A673 (cell line): ENCODE data around the gene PLEKHA6. TPM values are rescaled to one million over a fixed set of nuclear protein-coding genes. Genes with fewer than 3 reads are reported as not detected.

ENCODE experiments used
- BruUV-seq: library from RNA; stranded (reverse); fragments of 400-500 nt; replicated peaks from 2 replicates; lab custom pipeline; 2021; lab: Mats Ljungman, UMichigan
- CTCF ChIA-PET: fragments of 300-600 bp; sonication (Branson Sonifier 250); formaldehyde crosslinking; loops from one replicate; lab custom pipeline; 2022; ENCODE audit warnings: antibody characterized with exemption; lab: Charles Lee
- POLR2A ChIA-PET: fragments of 300-600 bp; sonication (Branson Sonifier 250); formaldehyde crosslinking; loops from one replicate; lab custom pipeline; 2022; ENCODE audit warnings: antibody characterized with exemption; ENCODE audit not compliant: low non-redundant PET; lab: Charles Lee
- DNase-seq: peaks from one replicate; pipeline ENCODE4 v3.0.0-alpha.2; 2015; ENCODE audit warnings: low spot score
- H3K27ac ChIP-seq: fragments of 200-600 bp; sonication (generic); 2 replicates; pipeline ENCODE4 v1.5.1; 2016; ENCODE audit warnings: mixed run types, low read depth, mild to moderate bottlenecking, mixed read lengths, antibody characterized with exemption, low read length; ENCODE audit not compliant: poor library complexity, severe bottlenecking
- H3K27me3 ChIP-seq: fragments of 200-600 bp; sonication (generic); replicated peaks from 2 replicates; pipeline ENCODE4 v1.6.1; 2017; ENCODE audit warnings: mixed run types, low read depth, mild to moderate bottlenecking, mixed read lengths, antibody characterized with exemption, low read length; ENCODE audit not compliant: insufficient read depth, poor library complexity
- H3K36me3 ChIP-seq: fragments of 200-600 bp; sonication (generic); 2 replicates; pipeline ENCODE4 v1.6.1; 2016; ENCODE audit warnings: mixed run types, mild to moderate bottlenecking, mixed read lengths, antibody characterized with exemption, low read length; ENCODE audit not compliant: insufficient read depth, poor library complexity, severe bottlenecking
- H3K4me1 ChIP-seq: fragments of 200-600 bp; sonication (generic); 2 replicates; pipeline ENCODE4 v1.6.1; 2017; ENCODE audit warnings: mixed run types, mild to moderate bottlenecking, mixed read lengths, antibody characterized with exemption, low read length; ENCODE audit not compliant: insufficient read depth, poor library complexity, severe bottlenecking
- H3K4me3 ChIP-seq: fragments of 200-600 bp; sonication (generic); 2 replicates; pipeline ENCODE4 v1.5.1; 2016; ENCODE audit warnings: low read depth, mixed run types, mild to moderate bottlenecking, mixed read lengths, low read length; ENCODE audit not compliant: poor library complexity, severe bottlenecking
- H3K9me3 ChIP-seq: fragments of 200-600 bp; sonication (generic); 2 replicates; pipeline ENCODE4 v1.6.1; 2016; ENCODE audit warnings: mixed run types, low read depth, mild to moderate bottlenecking, mixed read lengths, antibody characterized with exemption, low read length; ENCODE audit not compliant: poor library complexity, severe bottlenecking
- EZH2 ChIP-seq: fragments of 200-600 bp; sonication (generic); IDR thresholded peaks from 2 replicates; pipeline ENCODE4 v1.6.1; 2017; ENCODE audit warnings: borderline replicate concordance, low read depth, mild to moderate bottlenecking, mixed read lengths, antibody characterized with exemption, low read length; ENCODE audit not compliant: poor library complexity, severe bottlenecking
- intact Hi-C: fragments of 100-400 bp; cut with micrococcal nuclease; formaldehyde crosslinking; loops from one replicate; pipeline ENCODE4 v1.10.0; 2022; ENCODE audit not compliant: unreplicated experiment
- total RNA-seq: library from RNA; stranded (reverse); gene quantifications from 2 replicates; pipeline ENCODE4 v1.2.3, GENCODE V29; 2021
- TF ChIP-seq, protein P1 (sequence below): fragments of 300-800, 200-600 bp; sonication (generic); conservative IDR thresholded peaks from 2 replicates; pipeline ENCODE4 v1.5.1; 2017; ENCODE audit warnings: low read depth, mild to moderate bottlenecking, antibody characterized with exemption, low read length, moderate library complexity, mixed read lengths

PLEKHA6 gene
- total RNA-seq, 1 experiment from 2014 or later = 0.58 TPM

DNA sequence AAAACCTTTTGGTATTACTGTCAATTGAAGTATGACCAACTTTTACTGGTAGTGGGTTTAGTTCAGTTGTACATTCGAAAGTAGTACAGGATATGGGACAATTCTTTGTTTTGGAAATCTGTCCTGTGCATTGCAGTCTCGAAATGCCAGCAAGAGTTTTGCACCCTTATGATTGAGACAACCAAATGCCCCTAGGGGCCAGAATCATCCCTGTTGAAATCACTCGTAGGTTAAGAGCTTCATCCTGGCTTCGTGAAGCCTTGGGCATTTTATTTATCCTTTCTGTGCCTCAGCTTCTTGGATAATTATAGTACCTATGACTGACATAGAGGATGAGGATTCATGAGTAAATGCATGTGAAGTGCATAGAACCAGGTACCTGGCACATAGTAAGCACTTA is 143.5 kb downstream of the PLEKHA6 start:
- Histone ChIP-seq H3K36me3 (no peaks in the 10 kb centered on the region), H3K4me1 (peaks cover 7% of the 10 kb centered on the region), H3K27me3 (no peaks in the 10 kb centered on the region), H3K9me3 (no peaks in the 10 kb centered on the region), H3K27ac (no peak overlapping the region), H3K4me3 (no peak overlapping the region)
- CTCF ChIA-PET = no interaction called here
- no TSS peak for BruUV-seq
- POLR2A ChIA-PET = no interaction called here
- no peak for TF ChIP-seq EZH2
- TF ChIP-seq, protein P1, sequence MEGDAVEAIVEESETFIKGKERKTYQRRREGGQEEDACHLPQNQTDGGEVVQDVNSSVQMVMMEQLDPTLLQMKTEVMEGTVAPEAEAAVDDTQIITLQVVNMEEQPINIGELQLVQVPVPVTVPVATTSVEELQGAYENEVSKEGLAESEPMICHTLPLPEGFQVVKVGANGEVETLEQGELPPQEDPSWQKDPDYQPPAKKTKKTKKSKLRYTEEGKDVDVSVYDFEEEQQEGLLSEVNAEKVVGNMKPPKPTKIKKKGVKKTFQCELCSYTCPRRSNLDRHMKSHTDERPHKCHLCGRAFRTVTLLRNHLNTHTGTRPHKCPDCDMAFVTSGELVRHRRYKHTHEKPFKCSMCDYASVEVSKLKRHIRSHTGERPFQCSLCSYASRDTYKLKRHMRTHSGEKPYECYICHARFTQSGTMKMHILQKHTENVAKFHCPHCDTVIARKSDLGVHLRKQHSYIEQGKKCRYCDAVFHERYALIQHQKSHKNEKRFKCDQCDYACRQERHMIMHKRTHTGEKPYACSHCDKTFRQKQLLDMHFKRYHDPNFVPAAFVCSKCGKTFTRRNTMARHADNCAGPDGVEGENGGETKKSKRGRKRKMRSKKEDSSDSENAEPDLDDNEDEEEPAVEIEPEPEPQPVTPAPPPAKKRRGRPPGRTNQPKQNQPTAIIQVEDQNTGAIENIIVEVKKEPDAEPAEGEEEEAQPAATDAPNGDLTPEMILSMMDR = no peak
- no peak for DNase-seq
- intact Hi-C loops = no loop called here

DNA sequence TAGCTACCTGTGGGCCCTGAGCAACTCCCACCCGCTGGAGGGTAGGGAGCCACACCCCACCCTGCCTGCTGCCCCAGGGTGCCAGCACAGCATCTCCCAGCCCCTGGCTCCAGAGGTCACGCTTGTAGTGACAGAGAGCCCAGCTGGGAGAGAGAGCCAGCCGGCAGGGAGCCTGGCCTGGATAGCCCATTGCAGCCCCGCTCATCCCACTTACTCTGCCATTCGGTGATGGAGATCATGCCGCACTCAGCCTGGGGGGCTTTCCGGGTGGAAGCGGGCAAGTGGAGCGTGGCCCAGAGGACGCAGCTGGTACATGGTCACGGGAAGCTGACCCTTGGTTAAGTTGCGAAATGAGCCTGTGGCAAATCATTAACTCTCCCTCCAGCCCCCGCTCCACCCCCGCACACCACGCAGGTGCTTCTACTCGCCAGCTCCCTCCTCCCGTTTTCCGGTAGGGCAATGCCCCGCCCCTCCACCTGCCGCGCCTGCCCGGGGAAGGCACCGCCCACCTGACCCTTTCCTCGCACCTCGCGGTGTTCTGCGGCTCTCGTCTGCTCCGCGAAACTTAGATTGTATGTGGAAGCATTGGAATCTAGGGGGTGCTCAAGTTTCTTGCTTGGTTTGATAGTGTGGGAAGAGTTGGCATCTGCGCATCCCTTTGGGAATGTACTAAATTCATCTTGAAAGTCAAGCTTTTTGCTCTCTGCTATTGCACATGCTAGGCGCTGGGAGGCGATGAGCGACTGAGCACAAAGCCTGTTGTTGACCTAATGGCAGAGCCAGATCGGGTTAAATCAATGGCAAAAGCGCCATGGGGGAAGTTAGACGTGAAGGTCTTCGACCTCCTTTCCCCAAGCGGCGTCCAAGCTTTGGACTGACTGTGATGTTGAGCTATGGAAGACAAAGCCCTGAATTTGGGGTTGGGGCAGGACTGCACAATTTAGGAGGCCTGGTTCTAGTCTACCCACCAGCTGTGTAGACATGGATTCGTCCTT is 145.8 kb downstream of the PLEKHA6 start, which contains the start of gene GOLT1A:
TSS of gene GOLT1A (minus strand) at position 321 of the 995 bp plus-strand sequence. CDS start at position 239, 82 bp downstream.
- no peaks in the 10 kb centered on the region for H3K36me3 ChIP-seq
- peaks cover 7% of the 10 kb centered on the region for H3K4me1 ChIP-seq
- intact Hi-C loops = loop anchor here (1.0 to 5.0 kb wide), 2 partner anchors 149 to 288 kb away; no protein-coding TSS in a partner anchor
- no peaks in the 10 kb centered on the region for H3K27me3 ChIP-seq
- TF ChIP-seq, protein P1 = peak; percentile 87
- TF ChIP-seq EZH2 = no peak
- H3K9me3 ChIP-seq = no peaks in the 10 kb centered on the region
- ChIA-PET POLR2A (no interaction called here), CTCF (interaction anchor here (0.9 to 2.0 kb wide), 9 partner anchors 41 to 289 kb away, joined by 3 to 13 read pairs (median 4); partner anchors contain the start of gene PLEKHA6)
- H3K4me3 ChIP-seq = peak within 1 kb of the TSS; percentile 21
- no peak within 1 kb of the TSS for H3K27ac ChIP-seq
- DNase-seq = peak; percentile 87
- BruUV-seq = no TSS peak

DNA sequence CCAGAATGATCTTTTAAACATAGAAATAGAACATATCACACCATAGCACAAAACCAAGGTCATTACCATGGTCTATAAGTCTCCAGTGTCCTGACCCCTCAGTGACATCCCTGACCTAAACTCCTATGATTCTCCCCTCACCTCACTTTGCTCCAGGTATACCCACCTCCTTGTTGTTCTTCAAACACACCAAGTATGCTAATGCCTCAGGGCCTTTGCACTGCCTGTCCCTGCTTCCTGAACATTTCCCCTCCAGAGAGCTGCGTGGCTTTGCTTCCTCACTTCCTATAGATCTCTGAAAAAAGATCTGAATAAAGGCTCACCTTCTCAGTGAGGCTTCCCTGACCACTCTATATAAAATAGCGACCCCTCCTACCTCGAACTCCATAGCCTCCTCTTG is 147.0 kb downstream of the PLEKHA6 start:
- no TSS peak for BruUV-seq
- ChIA-PET CTCF (no interaction called here), POLR2A (no interaction called here)
- Histone ChIP-seq H3K27me3 (no peaks in the 10 kb centered on the region), H3K4me1 (peaks cover 7% of the 10 kb centered on the region), H3K4me3 (no peak overlapping the region), H3K27ac (no peak overlapping the region), H3K9me3 (no peaks in the 10 kb centered on the region), H3K36me3 (no peaks in the 10 kb centered on the region)
- TF ChIP-seq, protein P1 = no peak
- no peak for TF ChIP-seq EZH2
- no peak for DNase-seq
- intact Hi-C loops = loop anchor here (5.0 kb wide), 1 partner anchor 290 kb away; no protein-coding TSS in a partner anchor
